GM19240 (cell line): Measurements from ENCODE around the gene NADSYN1.

Experiments used
- DNase-seq: peaks from one replicate; pipeline ENCODE4 v3.0.0; 2011; ENCODE audit warnings: low spot score; ENCODE audit not compliant: insufficient read length

Gene NADSYN1

DNA sequence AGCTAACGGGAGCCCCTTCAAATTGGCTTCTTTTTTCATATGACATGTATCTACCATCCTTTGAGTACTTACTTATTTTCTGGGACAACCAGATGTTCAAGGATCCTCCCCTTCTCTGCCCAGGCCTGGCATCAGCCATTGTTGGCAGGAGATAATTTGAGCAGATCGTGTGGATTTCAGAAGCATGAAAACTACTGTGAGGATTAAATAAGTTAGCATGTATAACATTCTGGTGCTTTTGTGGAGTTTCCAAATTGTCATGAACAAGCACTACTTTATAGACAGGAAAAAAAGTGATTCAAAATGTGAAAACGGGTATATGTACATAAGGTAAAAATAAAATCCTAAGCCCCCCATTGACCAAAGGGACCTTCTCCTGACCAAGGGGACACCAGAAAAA is 2.1 kb upstream of the NADSYN1 start:
- no peak for DNase-seq

DNA sequence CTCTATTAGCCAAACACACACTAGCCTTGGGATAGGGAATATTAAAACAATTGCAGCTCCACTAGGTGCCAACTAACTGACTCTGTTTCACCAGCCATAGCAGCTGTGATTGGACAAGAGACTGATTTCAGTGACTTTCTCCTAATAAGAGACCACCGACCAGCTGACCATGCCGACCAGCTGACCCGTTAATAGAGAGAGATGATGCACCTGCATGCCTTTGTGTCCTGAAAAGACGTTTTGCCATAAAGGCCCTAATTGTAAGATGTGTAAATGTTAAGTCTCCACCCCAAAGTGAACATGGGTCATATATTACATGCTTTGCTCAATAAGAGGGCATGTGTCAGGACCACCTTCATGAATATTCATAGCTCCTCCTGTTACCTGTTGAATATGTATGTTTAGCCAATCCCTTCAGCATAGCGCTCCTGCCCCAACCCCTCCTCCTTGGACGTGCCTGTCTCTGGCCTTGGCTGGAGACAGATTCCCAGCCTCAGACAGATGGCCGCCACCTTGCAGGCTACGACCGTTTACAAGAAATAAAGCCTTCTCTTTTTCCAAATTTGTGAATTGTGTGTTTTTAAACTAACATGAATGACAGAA is 1.3 kb upstream of the NADSYN1 start:
- no peak for DNase-seq

DNA sequence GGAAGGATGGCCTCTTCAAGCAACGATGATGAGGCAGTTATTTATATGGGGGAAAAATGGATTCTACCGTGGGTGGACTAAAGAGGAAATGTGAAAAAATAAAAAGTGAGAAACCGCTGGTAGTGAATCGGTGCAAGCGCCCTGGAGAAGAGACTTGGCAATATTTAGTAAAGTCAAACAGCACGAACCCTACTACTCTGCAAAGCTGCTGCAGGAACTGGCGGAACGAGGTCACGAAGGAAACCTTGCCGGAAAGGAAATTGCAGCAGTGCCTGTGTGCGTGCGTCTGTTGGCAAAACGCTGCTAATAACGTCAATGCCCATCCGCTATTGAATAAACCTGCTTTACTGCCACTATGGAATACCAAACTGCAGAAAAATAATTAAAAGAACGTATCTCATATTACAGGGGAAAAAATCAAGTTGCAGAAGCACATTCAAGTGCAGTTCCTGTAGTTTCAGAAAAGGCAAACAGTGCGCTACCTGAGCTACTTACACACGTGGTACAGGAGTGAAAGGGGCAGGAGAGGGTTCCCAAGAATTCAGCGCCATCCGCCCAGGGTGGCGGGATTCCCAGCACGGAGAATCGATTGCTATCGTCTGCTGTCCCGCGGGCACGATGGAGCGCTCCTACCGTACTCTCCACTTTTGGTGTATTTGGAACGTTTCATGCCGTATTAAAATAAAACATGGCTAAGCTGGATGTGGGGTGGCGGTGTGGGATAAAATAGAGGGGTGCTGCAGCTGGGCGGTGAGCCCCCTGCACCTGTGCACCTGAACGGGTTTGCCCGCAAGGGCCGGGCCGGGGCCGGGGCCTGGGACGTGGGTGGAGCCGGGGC is 585 bp upstream of the NADSYN1 start:
- DNase-seq: no peak

DNA sequence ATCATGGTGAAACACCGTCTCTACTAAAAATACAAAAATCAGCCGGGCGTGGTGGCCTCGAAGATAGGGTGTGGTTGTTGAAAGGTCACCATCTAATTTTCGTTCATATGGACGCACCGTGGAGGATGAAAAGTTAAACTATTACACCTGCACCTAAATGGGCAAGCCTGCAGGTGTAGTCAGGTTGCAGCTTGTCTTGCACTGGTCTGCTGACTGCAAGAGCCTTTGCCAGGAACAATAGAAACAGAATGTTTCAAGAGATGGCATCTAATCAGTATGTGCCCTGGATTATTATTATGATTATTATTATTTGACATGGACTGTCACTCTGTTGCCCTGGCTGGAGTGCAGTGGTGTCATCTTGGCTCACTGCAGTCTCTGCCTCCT is 908 bp downstream of the NADSYN1 start:
- no peak for DNase-seq

DNA sequence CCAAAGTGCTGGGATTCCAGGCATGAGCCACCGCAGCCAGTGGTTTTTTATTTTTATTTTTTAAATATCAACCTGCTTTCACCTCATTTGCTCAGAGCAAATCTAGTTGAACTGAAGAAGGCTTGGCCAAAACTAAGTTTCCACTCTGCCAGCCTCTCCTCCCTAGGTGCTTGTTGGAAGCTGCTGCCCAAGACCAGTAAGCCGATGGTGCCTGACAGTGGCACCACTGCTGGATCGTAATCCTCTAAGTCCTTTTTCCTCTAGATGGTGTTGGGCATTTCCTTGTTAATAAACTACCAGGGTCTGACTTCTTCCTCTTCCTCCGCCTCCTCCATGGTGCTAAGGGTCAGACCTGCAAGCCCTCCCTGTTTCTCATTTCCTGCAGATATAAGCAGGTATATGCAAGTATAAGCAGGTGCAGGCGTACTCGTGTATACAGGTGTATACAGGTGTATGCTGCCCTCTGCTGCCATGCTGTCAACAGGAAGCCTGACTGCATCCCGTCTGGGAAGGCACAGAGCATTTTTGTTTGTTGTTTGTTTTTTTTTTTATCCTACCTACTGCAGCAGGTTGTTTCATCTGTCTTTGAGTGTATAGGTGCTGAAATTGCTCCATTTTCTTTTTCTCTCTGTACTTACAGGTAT is 1.6 kb downstream of the NADSYN1 start:
- no peak for DNase-seq

DNA sequence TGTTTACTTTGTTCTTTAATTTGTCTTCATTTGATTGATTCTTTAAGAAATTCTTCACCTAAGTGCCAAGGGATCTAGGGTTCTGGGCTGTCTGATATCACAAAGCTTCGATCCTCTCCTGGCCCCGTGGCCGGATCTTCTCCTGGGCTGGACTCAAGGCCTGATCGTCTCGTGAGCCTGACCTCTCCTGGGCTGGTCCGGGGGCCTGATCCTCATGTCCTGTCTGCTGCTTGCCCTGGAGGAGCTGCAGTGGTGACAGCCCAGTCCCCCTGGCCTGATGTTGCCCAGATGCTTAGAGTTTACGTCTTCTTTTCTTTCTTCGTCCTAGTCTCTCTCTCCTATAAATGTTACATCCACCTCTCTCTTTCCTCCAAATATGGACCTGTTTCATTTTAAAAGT is 3.3 kb downstream of the NADSYN1 start:
- DNase-seq: no peak

DNA sequence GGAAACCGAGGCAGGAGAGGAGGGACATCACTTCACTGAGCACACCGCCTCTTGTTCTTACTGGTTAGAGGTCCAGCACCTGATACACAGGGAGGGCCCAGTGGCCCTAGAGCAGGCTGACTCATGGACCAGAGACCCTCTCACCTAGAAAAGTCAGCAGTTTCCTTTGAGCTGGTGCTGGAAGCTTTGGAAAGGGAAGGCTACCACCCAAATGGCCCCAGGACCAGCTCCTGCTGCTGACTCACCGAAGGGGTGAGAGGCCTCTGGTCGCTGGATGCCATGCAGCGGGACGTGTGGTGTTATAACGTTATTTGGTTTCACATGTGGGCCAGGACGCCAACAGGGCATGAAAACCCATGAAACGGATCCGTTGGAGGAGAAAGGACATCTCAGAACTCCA is 3.8 kb downstream of the NADSYN1 start:
- DNase-seq: no peak

DNA sequence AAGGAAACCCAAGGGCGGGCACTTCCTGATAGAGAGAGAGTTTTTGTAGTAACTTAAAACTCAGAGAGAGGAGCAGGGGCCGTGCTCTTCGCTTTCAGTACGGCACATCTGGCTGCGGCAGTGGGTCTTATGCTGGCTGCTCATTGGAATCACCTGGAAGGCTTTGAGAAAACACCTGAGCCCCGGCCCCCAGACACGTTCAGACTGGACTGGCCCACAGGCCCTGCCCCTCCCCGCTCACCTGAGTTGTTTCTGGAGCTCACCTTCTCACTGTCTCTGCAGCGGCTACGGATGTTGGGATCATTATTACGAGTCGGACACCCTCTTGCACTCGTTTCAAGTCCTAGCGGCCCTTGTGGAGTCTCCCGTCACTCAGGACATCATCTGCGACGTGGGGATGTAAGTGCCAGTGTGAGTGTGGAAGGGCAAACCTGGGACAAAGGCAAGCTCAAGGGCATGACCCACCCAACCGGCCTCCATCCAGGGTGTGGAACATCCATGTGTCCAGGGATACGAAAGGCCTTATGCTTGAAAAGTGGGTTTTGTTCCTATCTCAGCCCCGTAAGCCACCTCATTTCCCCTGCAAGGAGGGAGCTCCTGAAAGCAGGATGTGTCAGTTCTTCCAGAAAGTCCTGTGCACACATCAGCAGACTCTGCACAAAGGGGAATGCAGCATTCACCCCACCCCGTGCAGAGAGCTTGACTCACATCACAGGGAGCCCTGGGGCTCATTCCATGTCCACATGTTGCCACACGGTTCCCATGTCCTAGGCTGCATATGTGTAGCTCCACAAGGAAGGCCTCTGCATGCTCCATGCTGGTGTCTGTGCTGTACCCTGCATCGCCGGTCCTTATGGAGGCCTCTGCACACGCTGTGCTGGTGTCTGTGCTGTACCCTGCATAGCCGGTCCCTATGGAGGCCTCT is 5.4 kb downstream of the NADSYN1 start:
- no peak for DNase-seq

DNA sequence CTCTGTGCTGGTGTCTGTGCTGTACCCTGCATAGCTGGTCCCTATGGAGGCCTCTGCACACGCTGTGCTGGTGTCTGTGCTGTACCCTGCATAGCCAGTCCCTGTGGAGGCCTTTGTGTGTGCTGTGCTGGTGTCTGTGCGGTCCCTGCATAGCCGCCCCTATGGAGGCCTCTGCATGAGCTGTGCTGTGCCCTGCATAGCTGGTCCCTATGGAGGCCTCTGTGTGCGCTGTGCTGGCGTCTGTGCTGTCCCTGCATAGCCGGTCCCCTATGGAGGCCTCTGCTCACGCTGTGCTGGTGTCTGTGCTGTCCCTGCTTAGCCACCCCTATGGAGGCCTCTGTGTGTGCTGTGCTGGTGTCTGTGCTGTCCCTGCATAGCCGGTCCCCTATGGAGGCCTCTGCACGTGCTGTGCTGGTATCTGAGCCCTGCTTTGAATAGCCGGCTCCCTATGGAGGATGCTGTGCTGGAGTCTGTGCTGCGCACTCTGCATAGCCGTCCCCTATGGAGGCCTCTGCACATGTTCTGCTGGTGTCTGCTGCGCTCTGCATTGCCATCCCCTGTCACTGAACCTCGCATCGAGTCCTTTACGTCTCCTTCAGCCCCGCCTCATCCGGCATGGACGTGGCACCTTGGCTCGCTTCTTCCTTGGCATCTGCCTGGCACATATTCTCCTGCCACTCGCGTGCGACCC is 6.2 kb downstream of the NADSYN1 start:
- no peak for DNase-seq

DNA sequence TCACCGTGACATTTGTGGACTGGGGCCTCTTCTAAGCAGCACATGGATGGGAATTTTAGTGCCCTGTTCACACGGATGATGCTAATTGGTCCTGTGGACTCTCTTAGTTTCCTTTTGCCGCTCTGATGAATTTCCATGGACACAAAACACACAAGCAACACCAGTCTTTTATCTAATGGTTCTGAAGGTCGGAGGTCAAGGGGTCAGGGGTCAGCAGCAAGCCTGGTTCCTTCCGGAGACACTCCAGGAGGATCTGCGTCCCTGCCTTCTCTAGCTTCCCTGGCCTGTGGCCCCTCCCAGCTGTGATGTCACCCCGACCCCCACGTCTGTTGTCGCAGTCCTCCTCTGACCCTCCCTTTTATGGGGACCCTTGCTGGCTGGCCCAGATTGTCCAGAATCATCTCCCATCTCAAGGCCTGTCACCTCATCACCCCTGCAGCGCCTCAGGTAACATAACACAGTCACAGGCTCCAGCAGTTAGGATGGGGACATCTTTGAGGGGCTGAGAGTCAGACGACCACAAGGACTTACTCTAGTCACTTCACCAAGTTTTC is 6.8 kb downstream of the NADSYN1 start:
- DNase-seq: no peak

DNA sequence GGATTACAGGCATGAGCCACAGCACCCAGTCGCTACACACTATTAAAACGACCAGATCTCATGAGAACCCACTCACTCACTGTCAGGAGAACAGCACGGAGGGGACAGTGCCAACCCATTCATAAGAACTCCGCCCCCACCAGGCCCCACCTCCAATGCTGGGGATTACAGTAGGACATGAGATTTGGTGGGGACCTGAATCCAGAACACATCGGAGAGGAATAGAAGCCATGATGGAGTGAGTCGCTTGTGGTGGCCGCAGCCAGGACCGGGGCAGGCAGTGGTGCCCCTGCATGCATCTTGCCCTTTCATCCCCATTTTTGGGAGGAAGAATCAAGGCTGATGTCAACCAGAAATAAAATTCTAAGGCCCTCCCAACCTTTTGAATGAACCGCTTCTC is 8.7 kb downstream of the NADSYN1 start:
- DNase-seq: no peak

DNA sequence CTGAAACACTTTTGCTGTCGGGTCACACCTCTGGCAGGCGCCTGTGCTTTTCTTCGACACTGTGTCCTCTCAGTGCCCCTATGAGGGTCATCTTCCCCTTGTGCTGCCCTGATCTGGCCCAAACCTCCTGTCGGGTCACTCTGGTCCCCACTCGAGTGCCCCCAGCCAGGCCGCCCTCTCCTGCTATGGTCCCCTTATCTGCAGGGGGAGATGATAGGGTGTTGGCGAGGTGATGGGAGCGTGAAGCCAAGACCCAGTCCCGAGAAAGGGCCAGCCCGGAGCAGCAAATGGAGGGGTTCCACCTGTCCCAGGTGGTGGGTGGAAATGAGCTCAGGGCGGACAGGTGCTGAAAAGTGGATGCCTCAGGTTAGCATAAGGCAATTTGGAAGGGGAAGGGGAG is 9.7 kb downstream of the NADSYN1 start:
- DNase-seq: no peak

DNA sequence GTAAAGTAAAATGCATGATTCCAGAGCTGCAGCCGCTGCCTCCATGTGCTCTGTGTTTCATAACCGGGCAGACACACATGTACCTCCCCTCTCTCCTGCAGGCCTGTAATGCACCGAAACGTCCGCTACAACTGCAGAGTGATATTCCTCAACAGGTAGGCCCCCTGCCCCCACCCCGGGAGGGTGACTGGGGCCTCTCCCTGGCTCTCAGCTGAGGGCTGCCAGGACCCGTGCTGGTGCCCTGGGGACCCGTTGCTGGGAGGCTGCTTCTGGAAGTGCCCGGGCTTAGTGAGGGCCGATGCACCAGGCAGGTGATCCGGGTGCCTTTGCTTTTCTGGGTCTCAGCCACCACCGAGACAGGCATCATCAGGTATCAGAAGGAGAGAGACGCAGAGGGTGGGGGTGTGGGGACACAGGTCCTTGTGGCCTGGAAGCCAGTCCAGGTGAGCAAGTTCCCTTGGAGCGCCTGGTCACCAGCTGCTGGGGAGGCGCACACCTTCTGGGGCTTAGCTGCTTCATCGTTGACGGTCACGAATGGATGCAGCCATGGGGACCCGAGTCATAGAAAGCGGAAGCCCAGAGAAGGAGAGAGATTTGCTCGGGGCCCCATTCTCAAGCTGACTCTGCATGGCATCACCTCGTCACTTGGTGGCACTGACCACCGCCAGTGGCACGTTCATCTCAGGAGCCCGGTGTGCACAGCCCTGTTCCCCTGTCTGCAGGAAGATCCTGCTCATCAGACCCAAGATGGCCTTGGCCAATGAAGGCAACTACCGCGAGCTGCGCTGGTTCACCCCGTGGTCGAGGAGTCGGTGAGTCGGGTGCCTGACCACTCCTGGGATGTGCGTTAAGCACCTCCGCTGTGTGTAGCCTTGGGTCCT is 10.6 kb downstream of the NADSYN1 start:
- DNase-seq: no peak

DNA sequence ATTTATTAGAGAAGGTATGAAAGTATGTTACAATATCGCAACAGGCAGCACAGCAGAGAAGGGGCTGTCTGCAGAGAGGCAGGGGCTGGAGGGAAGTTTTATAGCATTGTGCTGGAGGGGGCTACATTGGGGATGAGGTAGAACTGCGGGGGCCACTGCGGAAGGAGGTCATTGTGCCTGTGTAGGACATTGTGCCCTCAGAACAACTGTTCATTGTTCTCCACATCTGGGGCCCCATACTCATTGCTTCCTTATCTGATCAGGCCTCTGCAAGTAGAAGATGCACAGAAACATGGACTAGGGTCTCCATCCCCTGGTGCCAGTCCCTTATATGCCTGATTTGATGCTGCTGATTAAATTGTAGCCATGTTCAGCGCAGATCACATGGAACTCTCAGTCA is 12.1 kb downstream of the NADSYN1 start:
- no peak for DNase-seq

DNA sequence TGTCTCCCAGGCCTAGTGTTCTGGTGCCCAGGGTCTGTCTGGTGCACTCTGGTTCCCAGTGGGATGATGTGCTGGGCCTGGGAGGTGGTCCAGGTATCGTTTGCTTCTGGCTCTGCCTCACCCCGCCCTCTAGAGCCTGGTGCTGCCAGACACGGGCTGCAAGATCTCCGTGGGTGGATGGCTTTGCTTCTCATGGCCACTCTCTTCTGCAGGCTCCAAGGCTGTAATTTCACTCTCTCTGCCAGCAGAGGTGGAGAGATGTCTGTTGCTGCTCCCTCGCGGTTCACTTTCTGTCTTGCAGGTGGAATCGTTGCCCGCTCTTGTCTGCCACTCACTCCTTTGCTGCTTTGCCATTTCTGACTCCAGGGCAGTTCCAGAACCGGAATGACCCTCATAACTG is 13.4 kb downstream of the NADSYN1 start:
- no peak for DNase-seq

DNA sequence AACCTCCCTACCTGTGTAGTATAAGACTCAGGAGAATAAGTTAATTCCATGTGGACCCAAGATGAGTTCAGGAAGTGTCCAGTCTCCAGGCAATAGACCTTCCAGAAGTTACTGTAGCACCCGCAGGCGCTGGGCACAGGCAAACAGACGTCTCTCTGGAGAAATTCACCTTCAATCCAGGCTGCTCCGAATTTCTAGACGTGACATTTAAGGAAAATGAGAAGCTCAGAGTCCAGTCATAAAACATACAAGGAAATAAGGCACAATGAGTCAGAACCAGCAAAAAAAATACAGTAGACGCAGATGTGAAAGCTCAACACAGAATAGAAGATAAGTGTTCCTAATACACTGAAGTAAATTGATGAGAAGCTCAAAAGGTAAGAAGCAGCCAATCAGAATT is 14.2 kb downstream of the NADSYN1 start:
- no peak for DNase-seq

DNA sequence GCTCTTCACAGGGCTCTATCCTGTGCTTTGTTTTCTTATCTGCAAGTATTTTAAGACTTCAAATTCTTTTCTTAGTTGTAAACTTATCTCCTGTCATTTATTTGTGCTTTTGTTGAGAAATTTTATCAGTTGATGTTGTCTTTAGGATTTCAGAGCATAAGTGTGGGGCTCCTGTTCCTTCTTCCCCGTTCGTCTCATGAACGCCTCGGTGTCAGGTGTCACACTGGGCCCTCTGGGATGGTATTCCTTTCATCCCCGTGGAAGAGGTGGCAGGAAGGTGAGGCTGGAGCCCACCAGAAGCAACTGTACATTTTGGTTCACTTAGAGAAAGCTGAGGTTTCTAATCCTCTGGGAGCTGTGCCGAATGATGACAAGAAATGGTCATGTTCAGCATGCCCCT is 17.9 kb downstream of the NADSYN1 start:
- no peak for DNase-seq

DNA sequence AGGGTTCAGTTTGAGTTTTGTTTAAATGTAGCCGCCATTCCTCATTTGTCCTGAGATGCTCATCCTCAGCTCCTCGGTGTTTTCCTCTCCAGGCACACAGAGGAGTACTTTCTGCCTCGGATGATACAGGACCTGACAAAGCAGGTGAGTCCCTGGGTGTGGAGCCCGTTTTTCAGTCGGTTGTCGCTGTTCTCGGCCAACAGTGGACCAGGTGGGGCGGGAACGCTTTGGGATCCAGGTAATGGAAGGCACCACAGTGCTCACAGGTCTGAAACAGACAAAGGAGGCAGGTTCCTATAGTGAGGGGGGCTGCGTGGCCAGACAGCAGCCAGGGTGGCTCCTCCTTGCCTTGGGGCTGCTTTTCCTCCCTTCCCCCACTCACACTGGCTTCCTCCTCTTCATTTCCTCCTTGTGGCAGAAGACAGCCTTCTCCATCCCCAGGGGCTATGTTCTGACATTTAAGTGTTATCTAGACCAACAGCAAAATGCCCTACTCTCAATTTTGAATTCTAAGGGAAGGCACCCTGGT is 19.4 kb downstream of the NADSYN1 start:
- no peak for DNase-seq

DNA sequence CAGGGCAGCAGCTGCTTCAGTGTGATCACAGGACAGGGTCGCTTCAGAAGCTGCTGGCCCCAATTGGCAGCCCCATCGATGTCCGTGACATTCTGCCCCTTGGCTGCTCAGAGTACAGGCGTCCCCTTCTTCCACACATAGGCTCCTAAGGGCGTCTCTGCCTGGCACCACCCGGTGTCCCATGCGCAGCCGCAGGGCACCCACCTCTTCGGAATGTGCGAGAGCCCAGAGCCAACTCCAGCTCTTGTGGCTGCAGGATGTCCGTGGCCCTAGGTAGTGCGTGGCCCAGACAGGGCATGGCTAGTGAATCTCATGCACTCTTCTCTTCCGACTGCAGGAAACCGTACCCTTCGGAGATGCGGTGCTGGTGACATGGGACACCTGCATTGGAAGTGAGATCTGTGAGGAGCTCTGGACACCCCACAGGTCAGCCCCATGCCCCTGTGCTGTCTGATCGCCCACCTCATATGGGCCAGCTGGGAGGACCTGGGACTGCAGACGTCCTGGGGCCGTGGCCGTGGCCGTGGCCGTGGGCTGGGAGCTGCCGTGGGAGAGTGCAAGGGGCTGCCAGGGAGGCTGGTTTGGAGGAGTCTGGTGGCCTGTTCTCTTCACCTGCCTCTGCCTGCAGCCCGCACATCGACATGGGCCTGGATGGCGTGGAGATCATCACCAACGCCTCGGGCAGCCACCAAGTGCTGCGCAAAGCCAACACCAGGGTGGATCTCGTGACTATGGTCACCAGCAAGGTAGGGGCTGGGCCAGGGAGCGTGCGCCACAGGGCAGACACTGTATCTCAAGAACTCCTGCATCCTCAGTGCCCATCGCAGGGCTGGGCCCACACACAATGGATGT is 20.2 kb downstream of the NADSYN1 start:
- DNase-seq: no peak
